ENCODE measurements around the gene CDK2AP2.
"Not testable (repeated sequence)": the region's sequence is repeated elsewhere in the genome, so short reads cannot be mapped to it uniquely, and the experiment has no call there.

Gene CDK2AP2

DNA sequence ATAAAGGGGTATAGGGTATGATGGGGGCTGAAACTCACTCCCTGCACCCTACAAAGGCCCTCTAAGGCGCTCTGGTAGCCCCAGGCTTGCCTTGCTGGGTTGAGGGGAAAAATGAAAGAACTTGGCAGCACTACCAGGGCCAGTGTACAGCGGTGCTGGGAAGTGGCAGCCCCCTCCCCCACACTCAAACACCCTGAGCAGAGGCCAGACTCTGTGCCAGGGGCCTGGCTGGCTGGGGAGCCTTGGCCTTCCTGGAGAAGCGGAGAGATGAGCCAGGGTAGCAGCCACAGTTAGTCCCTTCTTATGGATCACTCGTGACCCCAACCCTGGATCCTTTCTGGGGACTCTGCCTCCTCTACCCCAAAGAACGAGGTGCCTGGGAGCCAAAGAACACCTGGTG, 41.6 kb downstream of the CDK2AP2 start:
- DNase-seq (ENCODE audit: low read depth): no peak

GRCh38 chr11:67465530-67465929, 42.4 kb downstream of the CDK2AP2 start:
- DNase-seq (ENCODE audit: low read depth): not testable (repeated sequence)

- no peak for DNase-seq (ENCODE audit: low read depth)
These were observed 42.8 kb downstream of the CDK2AP2 start for GRCh38 chr11:67465189-67465510.

GRCh38 chr11:67464411-67465188, 43.4 kb downstream of the CDK2AP2 start:
- DNase-seq (ENCODE audit: low read depth): peak; percentile 86

DNA sequence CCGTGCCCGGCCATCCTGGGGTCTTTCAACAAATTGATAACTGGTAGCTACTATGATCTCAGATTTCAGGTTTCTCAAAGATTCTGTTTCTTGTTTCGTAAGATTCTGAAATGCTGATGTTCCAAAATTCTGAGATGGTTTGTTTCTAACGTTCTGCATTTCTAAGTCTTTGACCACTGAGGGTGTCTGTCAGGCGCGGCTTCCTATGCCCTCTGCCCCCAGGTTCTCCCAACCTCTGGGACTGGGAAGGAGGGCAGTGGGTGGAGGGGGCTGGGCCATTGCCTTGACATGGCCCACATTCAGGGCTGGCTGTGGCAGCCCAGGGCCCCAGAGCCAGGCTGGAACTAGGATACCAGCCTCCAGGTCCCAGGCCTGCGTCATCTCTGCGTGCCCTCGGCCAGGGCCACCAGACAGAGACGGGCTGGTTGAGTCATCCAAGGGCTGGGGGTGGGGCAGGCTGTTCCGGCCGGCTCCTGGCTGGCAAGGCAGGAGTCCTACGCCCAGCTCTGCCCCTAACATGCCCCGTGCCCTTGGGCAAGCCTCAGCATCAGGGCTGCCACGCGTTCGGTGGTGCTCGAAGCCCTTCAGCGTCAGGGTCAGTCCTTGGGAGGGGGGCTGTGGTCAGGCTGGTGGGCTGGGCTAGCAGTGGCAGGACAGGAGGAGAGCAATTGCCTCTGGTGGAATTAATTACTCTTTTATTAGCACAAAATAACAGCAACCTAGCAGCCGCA, 44.1 kb downstream of the CDK2AP2 start:
- DNase-seq (ENCODE audit: low read depth): no peak

DNA sequence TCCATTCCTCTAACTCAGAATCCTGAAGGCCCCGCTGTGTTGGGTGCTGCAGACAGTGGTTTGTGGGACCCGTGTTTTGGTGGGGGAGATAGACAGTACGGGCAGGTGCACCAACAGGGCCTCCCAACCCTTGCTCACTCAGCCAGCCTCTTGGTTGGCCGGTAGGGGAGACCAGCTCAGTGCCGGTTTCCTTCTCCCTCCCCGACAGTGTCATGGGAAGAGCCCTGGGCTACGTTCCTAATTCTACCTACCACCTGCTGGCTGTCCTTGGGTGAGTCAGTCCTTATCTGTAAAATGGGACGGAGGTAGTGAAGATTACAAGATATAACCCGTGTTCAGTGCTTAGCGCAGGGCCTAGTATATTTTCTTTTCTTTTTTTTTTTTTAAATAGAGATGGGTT, 44.8 kb downstream of the CDK2AP2 start:
- no peak for DNase-seq (ENCODE audit: low read depth)

GRCh38 chr11:67458266-67458665, 49.7 kb downstream of the CDK2AP2 start:
- DNase-seq (ENCODE audit: low read depth): no peak

GRCh38 chr11:67457453-67457852, 50.5 kb downstream of the CDK2AP2 start:
- no peak for DNase-seq (ENCODE audit: low read depth)

Data from activated T-cell treated with anti-CD3 and anti-CD28 coated beads for 1 hour (primary cell).